Neuronal stem cell (in vitro differentiated cells): ENCODE results near the gene RARG.

Experiments
- DNase-seq: peaks from one replicate; pipeline ENCODE4 v3.0.0-alpha.2; 2013; ENCODE audit warnings: low spot score
- H2AFZ ChIP-seq: one replicate; pipeline ENCODE4 v1.6.1; 2013; ENCODE audit warnings: mild to moderate bottlenecking, low read length, inconsistent platforms
- H2AK5ac ChIP-seq: 2 replicates; pipeline ENCODE4 v1.6.1; 2013; ENCODE audit warnings: low read depth, mild to moderate bottlenecking, inconsistent platforms, low read length, moderate library complexity, mixed read lengths
- H2BK120ac ChIP-seq: 2 replicates; pipeline ENCODE4 v1.6.1; 2013; ENCODE audit warnings: low read depth, mild to moderate bottlenecking, inconsistent platforms, low read length, moderate library complexity, mixed read lengths
- H2BK12ac ChIP-seq: one replicate; pipeline ENCODE4 v1.6.1; 2013; ENCODE audit warnings: low read length, inconsistent platforms
- H2BK15ac ChIP-seq: 2 replicates; pipeline ENCODE4 v1.6.1; 2013; ENCODE audit warnings: mild to moderate bottlenecking, low read length, inconsistent platforms, mixed read lengths
- H2BK5ac ChIP-seq: one replicate; pipeline ENCODE4 v1.6.1; 2013; ENCODE audit warnings: inconsistent platforms, mild to moderate bottlenecking, low read length, moderate library complexity
- H3K14ac ChIP-seq: one replicate; pipeline ENCODE4 v1.6.1; 2013; ENCODE audit warnings: low read length, inconsistent platforms
- H3K18ac ChIP-seq: 2 replicates; pipeline ENCODE4 v1.6.1; 2013; ENCODE audit warnings: low read length, inconsistent platforms
- H3K23ac ChIP-seq: 2 replicates; pipeline ENCODE4 v1.6.1; 2013; ENCODE audit warnings: low read depth, mild to moderate bottlenecking, mixed read lengths, low read length, inconsistent platforms; ENCODE audit not compliant: poor library complexity
- H3K27ac ChIP-seq: replicated peaks from 3 replicates; pipeline ENCODE4 v1.5.1; 2013; ENCODE audit warnings: low read length, inconsistent platforms
- H3K27me3 ChIP-seq, 3 experiments: 2 replicates each; pipeline ENCODE4 v1.6.1; 2013; ENCODE audit warnings: low read length in 3 of 3, mild to moderate bottlenecking in 2 of 3, inconsistent platforms in 1 of 3, low read depth in 1 of 3, mixed read lengths in 1 of 3, moderate library complexity in 1 of 3; ENCODE audit not compliant: control insufficient read depth in 3 of 3, insufficient read depth in 3 of 3
- H3K36me3 ChIP-seq, 2 donors: replicated peaks in 1 of 2; 2 replicates each; pipeline ENCODE4 v1.6.1; 2013; ENCODE audit warnings: low read length in 2 of 2; ENCODE audit not compliant: control insufficient read depth in 2 of 2, insufficient read depth in 2 of 2
- H3K4ac ChIP-seq: 2 replicates; pipeline ENCODE4 v1.6.1; 2013; ENCODE audit warnings: inconsistent platforms, mild to moderate bottlenecking, low read length, moderate library complexity
- H3K4me1 ChIP-seq, 2 donors: 1 replicate in 1 of 2; 2 replicates in 1 of 2; pipeline ENCODE4 v1.6.1; 2013; ENCODE audit warnings: low read length in 2 of 2, low read depth in 1 of 2; ENCODE audit not compliant: control insufficient read depth in 2 of 2, insufficient read depth in 1 of 2
- H3K4me2 ChIP-seq: one replicate; pipeline ENCODE4 v1.6.1; 2013; ENCODE audit warnings: mild to moderate bottlenecking, low read length, inconsistent platforms; ENCODE audit not compliant: insufficient read depth, poor library complexity, severe bottlenecking
- H3K4me3 ChIP-seq, 2 donors: 2 replicates each; pipeline ENCODE4 v1.5.1; 2013; ENCODE audit warnings: low read length in 2 of 2, mild to moderate bottlenecking in 2 of 2, inconsistent platforms in 1 of 2, moderate library complexity in 1 of 2
- H3K79me1 ChIP-seq: one replicate; pipeline ENCODE4 v1.6.1; 2013; ENCODE audit warnings: low read depth, mild to moderate bottlenecking, inconsistent platforms, low read length, moderate library complexity
- H3K9ac ChIP-seq: one replicate; pipeline ENCODE4 v1.6.1; 2013; ENCODE audit warnings: mild to moderate bottlenecking, low read depth, low read length, inconsistent platforms; ENCODE audit not compliant: poor library complexity
- H3K9me3 ChIP-seq, 2 donors: replicated peaks in 1 of 2; 2 replicates each; pipeline versions ENCODE3 to v1.6.1; 2013; ENCODE audit warnings: low read length in 2 of 2, mild to moderate bottlenecking in 2 of 2, inconsistent platforms in 1 of 2, low read depth in 1 of 2, mixed read lengths in 1 of 2, moderate library complexity in 1 of 2; ENCODE audit not compliant: control insufficient read depth in 2 of 2, insufficient read depth in 1 of 2
- H4K8ac ChIP-seq: one replicate; pipeline ENCODE4 v1.6.1; 2013; ENCODE audit warnings: low read depth, mild to moderate bottlenecking, inconsistent platforms, low read length, moderate library complexity
- H4K91ac ChIP-seq: one replicate; pipeline ENCODE4 v1.6.1; 2013; ENCODE audit warnings: low read length, low read depth, mild to moderate bottlenecking, inconsistent platforms; ENCODE audit not compliant: poor library complexity
- WGBS, 2 donors: extraction: QIAGEN DNeasy Blood & Tissue Kit; methylation state at CpG; one replicate each; pipeline ENCODE4 v1.1.7; 2013; ENCODE audit warnings: missing lambda C conversion rate in 2 of 2, mixed read lengths in 1 of 2; ENCODE audit not compliant: insufficient read length in 2 of 2, insufficient replicate concordance in 1 of 2; ENCODE audit errors: extremely low coverage in 2 of 2; 5-methylcytosine and 5-hydroxymethylcytosine counted together

The RARG gene

DNA sequence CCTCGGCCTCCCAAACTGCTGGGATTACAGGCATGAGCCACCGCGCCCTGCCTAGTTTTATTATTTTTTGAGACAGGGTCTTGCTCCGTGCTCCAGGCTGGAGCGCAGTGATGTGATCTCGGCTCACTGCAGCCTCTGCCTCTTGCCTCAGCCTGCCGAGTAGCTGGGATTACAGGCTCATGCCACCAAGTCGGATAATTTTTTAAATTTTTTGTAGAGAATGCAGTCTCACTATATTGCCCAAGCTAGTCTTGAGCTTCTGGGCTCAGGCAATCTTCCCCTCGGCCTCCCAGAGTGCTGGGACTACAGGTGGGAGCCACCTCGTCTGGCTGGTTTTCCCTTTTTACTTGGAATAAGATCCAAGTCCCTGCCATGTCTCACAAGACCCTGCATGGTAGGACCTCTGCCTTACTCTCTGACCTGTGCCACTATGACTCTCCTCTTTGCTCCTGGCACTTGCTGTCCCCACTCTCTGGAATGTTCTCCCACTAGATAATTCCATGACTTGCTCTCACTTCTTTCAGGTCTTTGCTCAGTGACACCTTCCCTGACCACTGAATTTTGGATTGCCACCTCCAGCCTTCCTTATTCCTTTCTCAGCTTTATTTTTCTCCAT, 7.7 kb upstream of the RARG start:
- Histone ChIP-seq H3K4me2 (no peak overlapping the region), H4K91ac (no peak overlapping the region), H2BK12ac (no peak overlapping the region), H2AK5ac (no peak overlapping the region), H2BK15ac (no peak overlapping the region), H3K27me3 (peaks cover 0 to 32% (median 3%) of the 10 kb centered on the region in 3 experiments), H3K27ac (no peak overlapping the region), H3K4me3 (no peak overlapping the region), H3K4me1 (peaks cover 14 to 19% of the 10 kb centered on the region in 2 donors), H4K8ac (no peak overlapping the region), H2BK5ac (no peak overlapping the region), H3K4ac (no peak overlapping the region), H3K9ac (no peak overlapping the region), H2AFZ (no peak overlapping the region), H3K9me3 (no peaks in the 10 kb centered on the region), H3K23ac (no peak overlapping the region), H3K36me3 (no peaks in the 10 kb centered on the region), H3K14ac (no peak overlapping the region), H2BK120ac (no peak overlapping the region), H3K18ac (no peak overlapping the region), H3K79me1 (no peaks in the 10 kb centered on the region)
- DNase-seq, result no peak
- no CpG with 5 or more reads among the region's 10 CpGs for WGBS, 2 donors

DNA sequence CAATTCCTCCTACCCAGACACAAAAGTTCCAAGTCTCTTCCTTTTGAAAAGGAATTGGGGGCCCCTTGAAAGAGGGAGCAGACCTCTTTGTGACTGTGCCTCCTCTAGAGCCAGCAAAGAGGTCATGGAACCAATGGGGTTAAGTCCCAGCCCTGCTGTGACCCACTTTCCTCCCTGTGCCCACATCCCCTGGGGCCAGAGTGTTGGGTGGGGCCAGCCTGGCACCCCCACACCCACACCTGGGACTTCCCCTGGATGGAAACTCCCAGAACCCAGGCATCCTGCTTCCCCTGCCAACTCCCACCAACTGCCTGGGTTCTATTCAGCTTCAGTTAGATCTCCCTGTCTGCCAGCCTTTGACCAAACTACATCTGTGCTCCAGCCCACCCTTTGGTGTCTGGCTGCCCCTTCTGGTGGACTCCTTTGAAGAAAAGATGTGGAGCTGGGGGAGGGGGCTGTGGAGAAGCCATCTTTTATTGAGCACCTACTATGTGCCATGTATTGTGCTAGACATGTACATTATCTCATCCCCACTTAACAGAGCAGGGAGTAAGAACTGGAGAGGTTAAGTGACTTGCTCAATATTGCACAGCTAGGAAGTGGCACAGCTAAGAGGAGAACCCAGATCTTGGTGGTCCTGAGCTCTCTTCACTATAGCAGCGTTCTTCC, 4.6 kb upstream of the RARG start:
- no peaks in the 10 kb centered on the region for H3K9me3 ChIP-seq
- no peak overlapping the region for H4K8ac ChIP-seq
- no peaks in the 10 kb centered on the region for H3K79me1 ChIP-seq
- peak overlapping the region; percentile 74 for H3K18ac ChIP-seq
- no peak for DNase-seq
- H3K14ac ChIP-seq, result peak overlapping the region; percentile 79
- no peak overlapping the region for H3K9ac ChIP-seq
- H3K4ac ChIP-seq, result no peak overlapping the region
- no peak overlapping the region for H3K4me2 ChIP-seq
- H2BK120ac ChIP-seq, result no peak overlapping the region
- H2AK5ac ChIP-seq, result peak overlapping the region; percentile 36
- H2AFZ ChIP-seq, result no peak overlapping the region
- H2BK15ac ChIP-seq, result peak overlapping the region; percentile 95
- H3K36me3 ChIP-seq, result no peaks in the 10 kb centered on the region
- peaks cover 0 to 52% (median 3%) of the 10 kb centered on the region in 3 experiments for H3K27me3 ChIP-seq
- no peak overlapping the region for H3K4me3 ChIP-seq
- H3K27ac ChIP-seq, result no peak overlapping the region
- H2BK12ac ChIP-seq, result no peak overlapping the region
- no peak overlapping the region for H4K91ac ChIP-seq
- peaks cover 31 to 32% of the 10 kb centered on the region in 2 donors for H3K4me1 ChIP-seq
- peak overlapping the region; percentile 20 for H2BK5ac ChIP-seq
- no CpG with 5 or more reads among the region's 1 CpG for WGBS, 2 donors
- no peak overlapping the region for H3K23ac ChIP-seq

DNA sequence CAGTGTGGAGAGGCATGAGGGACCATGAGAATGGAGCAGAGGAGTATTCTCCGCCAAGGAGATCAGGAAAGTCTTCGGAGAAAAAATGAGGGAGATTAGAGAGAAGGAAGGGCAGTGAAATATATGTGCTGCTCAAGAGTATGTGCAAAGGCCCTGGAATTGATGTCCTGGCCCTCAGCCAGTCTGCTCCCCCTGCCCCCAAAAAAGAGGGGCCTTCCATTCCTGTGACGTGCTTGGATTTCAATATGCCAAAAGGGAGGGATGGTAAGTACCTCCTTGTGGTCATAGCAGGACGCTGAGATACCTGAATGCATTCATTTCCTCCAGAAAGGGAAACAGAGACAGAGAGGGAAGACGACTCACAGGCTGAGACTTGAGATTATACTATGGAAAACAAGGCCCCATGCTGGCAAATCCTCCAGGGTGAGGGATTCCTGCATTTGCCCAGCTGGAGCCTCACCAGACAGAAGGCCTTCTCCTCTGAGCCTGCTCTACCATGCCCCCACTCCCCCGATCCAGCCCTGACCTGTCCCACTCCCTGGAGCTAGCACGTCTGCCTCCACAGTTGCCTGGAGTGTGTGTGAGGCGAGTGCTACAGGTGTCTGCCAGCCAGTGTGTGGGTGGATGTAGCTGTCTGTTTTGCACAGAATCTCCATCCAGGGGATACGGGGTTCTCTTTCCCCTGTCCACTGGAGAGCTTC, 3.9 kb upstream of the RARG start:
- H3K4me2 ChIP-seq, result no peak overlapping the region
- no peaks in the 10 kb centered on the region for H3K79me1 ChIP-seq
- H3K4ac ChIP-seq, result no peak overlapping the region
- H3K4me3 ChIP-seq, result no peak overlapping the region
- no peaks in the 10 kb centered on the region for H3K9me3 ChIP-seq
- H2AK5ac ChIP-seq, result peak overlapping the region; percentile 50
- H3K27me3 ChIP-seq, result peaks cover 0 to 59% (median 7%) of the 10 kb centered on the region in 3 experiments
- no peaks in the 10 kb centered on the region for H3K36me3 ChIP-seq
- H3K14ac ChIP-seq, result peak overlapping the region; percentile 79
- no peak overlapping the region for H3K27ac ChIP-seq
- H2BK12ac ChIP-seq, result peak overlapping the region; percentile 88
- peak overlapping the region; percentile 82 for H3K23ac ChIP-seq
- H2BK5ac ChIP-seq, result peak overlapping the region; percentile 20
- peaks cover 31 to 33% of the 10 kb centered on the region in 2 donors for H3K4me1 ChIP-seq
- peak overlapping the region; percentile 61 for H3K9ac ChIP-seq
- H2BK120ac ChIP-seq, result peak overlapping the region; percentile 24
- no CpG with 5 or more reads among the region's 9 CpGs for WGBS, 2 donors
- H2BK15ac ChIP-seq, result peak overlapping the region; percentile 95
- peak overlapping the region; percentile 78 for H3K18ac ChIP-seq
- H2AFZ ChIP-seq, result no peak overlapping the region
- H4K8ac ChIP-seq, result no peak overlapping the region
- no peak for DNase-seq
- H4K91ac ChIP-seq, result no peak overlapping the region

DNA sequence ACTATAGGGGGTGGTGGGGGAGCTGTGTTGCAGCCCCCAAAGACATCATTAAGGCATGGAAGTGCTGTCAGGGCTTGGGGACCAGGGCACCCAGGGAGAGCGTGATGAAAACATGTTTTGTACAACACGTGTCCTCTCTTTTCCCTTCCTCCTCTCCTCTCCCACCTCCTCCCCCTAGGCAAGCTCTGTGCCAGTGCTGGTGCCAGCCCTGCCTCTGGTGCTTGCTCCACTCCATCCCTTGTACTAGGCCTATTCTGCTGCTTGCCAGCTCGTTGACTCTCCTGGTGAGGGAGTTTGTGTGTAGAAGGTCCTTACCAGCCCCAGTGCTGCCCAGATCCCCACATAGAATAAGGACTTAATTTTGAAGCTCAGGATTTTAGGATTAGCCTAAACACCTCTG, 3.2 kb upstream of the RARG start:
- DNase-seq, result no peak
- H2BK15ac ChIP-seq, result peak overlapping the region; percentile 75
- WGBS, 2 donors, result no CpG with 5 or more reads among the region's 3 CpGs

More for the DNA sequence above, 3.2 kb upstream of the RARG start:
- Histone ChIP-seq H3K14ac (no peak overlapping the region), H4K91ac (no peak overlapping the region), H2AK5ac (peak overlapping the region; percentile 53), H3K9ac (peak overlapping the region; percentile 12), H3K79me1 (no peaks in the 10 kb centered on the region), H3K9me3 (no peaks in the 10 kb centered on the region), H4K8ac (no peak overlapping the region), H3K36me3 (no peaks in the 10 kb centered on the region), H3K4me2 (no peak overlapping the region), H3K4me3 (no peak overlapping the region), H3K27ac (no peak overlapping the region), H3K4ac (no peak overlapping the region), H3K4me1 (peaks cover 31 to 35% of the 10 kb centered on the region in 2 donors), H2BK5ac (no peak overlapping the region), H3K23ac (no peak overlapping the region), H3K27me3 (peaks cover 0 to 64% (median 7%) of the 10 kb centered on the region in 3 experiments), H2BK120ac (no peak overlapping the region), H3K18ac (peak overlapping the region; percentile 76), H2AFZ (no peak overlapping the region), H2BK12ac (peak overlapping the region; percentile 85)
